HFFc6 (cell line): ENCODE measurements around the gene PRAMEF5. TPM values are rescaled to one million over a fixed set of nuclear protein-coding genes. Genes with fewer than 3 reads are reported as not detected.
A peak's percentile ranks its signal among the peaks of the same experiment; 100 is the strongest.
"Not testable (repeated sequence)": the region's sequence is repeated elsewhere in the genome, so short reads cannot be mapped to it uniquely, and the experiment has no call there.

Experiments
- DNase-seq: peaks from one replicate; pipeline ENCODE4 v3.0.0-alpha.2; 2018
- H3K27ac Mint-ChIP-seq: 2 replicates; pipeline ENCODE4 v1.8.0; 2020; ENCODE audit warnings: mild to moderate bottlenecking, mixed read lengths
- H3K27me3 Mint-ChIP-seq: 2 replicates; pipeline ENCODE4 v1.8.0; 2021; ENCODE audit warnings: mild to moderate bottlenecking, moderate library complexity, mixed read lengths; ENCODE audit not compliant: insufficient read depth
- H3K36me3 Mint-ChIP-seq: 2 replicates; pipeline ENCODE4 v1.8.0; 2021; ENCODE audit warnings: low read depth, mixed read lengths
- H3K4me1 Mint-ChIP-seq: 2 replicates; pipeline ENCODE4 v1.8.0; 2020; ENCODE audit warnings: low read depth, mixed read lengths
- H3K4me3 Mint-ChIP-seq: 2 replicates; pipeline ENCODE4 v1.8.0; 2020; ENCODE audit warnings: mild to moderate bottlenecking, moderate library complexity, mixed read lengths
- H3K9me3 Mint-ChIP-seq: 2 replicates; pipeline ENCODE4 v1.8.0; 2020; ENCODE audit warnings: mild to moderate bottlenecking, mixed read lengths
- CTCF ChIP-seq: fragments of 200-600 bp; sonication (generic); IDR thresholded peaks from 2 replicates; pipeline ENCODE4 v1.5.0; 2021; ENCODE audit warnings: antibody characterized with exemption, mild to moderate bottlenecking
- long read RNA-seq: library from polyadenylated mRNA; unstranded; transcript quantifications from one replicate; pipeline ENCODE4 v2.0.0, GENCODE V29; 2019
- total RNA-seq, 6 experiments: library from RNA; stranded (reverse); fragmentation: NEBNext Ultra II Directional; extraction: Animal tissue kit (Norgen Biotek cat#: 25700); gene quantifications; 2 replicates in 1 of 6; 3 replicates in 5 of 6; pipeline ENCODE4 v1.2.3, GENCODE V29; 2021

The PRAMEF5 gene
- total RNA-seq = not detected
- long read RNA-seq = 0 reads

- not testable (repeated sequence) for H3K4me1 Mint-ChIP-seq, DNase-seq, H3K36me3 Mint-ChIP-seq, H3K27me3 Mint-ChIP-seq, H3K4me3 Mint-ChIP-seq, H3K9me3 Mint-ChIP-seq, H3K27ac Mint-ChIP-seq
Measured at GRCh38 chr1:13253898-13254297, at the start of gene PRAMEF5. TSS of gene PRAMEF5 (plus strand) at chr1:13254198. CDS start at chr1:13259269, 5,071 bp downstream.

GRCh38 chr1:13208712-13209111, 45.3 kb upstream of the PRAMEF5 start:
- not testable (repeated sequence) for H3K4me3 Mint-ChIP-seq, H3K27ac Mint-ChIP-seq, H3K36me3 Mint-ChIP-seq, H3K4me1 Mint-ChIP-seq, H3K9me3 Mint-ChIP-seq, DNase-seq, H3K27me3 Mint-ChIP-seq

GRCh38 chr1:13216619-13217018, 37.4 kb upstream of the PRAMEF5 start:
- not testable (repeated sequence) for H3K27me3 Mint-ChIP-seq, DNase-seq, H3K4me3 Mint-ChIP-seq, H3K36me3 Mint-ChIP-seq, H3K4me1 Mint-ChIP-seq, H3K27ac Mint-ChIP-seq, H3K9me3 Mint-ChIP-seq

GRCh38 chr1:13219203-13219602, 34.8 kb upstream of the PRAMEF5 start:
- H3K36me3 Mint-ChIP-seq, H3K4me3 Mint-ChIP-seq, H3K9me3 Mint-ChIP-seq: not testable (repeated sequence)

GRCh38 chr1:13222788-13223187, 31.2 kb upstream of the PRAMEF5 start:
- H3K27me3 Mint-ChIP-seq, H3K4me3 Mint-ChIP-seq, H3K36me3 Mint-ChIP-seq, H3K27ac Mint-ChIP-seq, DNase-seq, H3K4me1 Mint-ChIP-seq: not testable (repeated sequence)
- peaks cover 26% of the 10 kb centered on the region for H3K9me3 Mint-ChIP-seq

More at GRCh38 chr1:13219203-13219602, 34.8 kb upstream of the PRAMEF5 start:
- H3K4me1 Mint-ChIP-seq, H3K27ac Mint-ChIP-seq, H3K27me3 Mint-ChIP-seq, DNase-seq: not testable (repeated sequence)

GRCh38 chr1:13224480-13225060, 29.4 kb upstream of the PRAMEF5 start:
- no peak for TF ChIP-seq CTCF
- peaks cover 5% of the 10 kb centered on the region for H3K36me3 Mint-ChIP-seq
- DNase-seq = no peak
- peaks cover 2% of the 10 kb centered on the region for H3K27me3 Mint-ChIP-seq
- H3K4me1 Mint-ChIP-seq = no peaks in the 10 kb centered on the region
- no peak overlapping the region for H3K4me3 Mint-ChIP-seq
- H3K9me3 Mint-ChIP-seq = peaks cover 41% of the 10 kb centered on the region
- no peak overlapping the region for H3K27ac Mint-ChIP-seq

- not testable (repeated sequence) for H3K4me3 Mint-ChIP-seq, H3K27ac Mint-ChIP-seq, H3K4me1 Mint-ChIP-seq, H3K36me3 Mint-ChIP-seq, H3K27me3 Mint-ChIP-seq, DNase-seq
- peaks cover 50% of the 10 kb centered on the region for H3K9me3 Mint-ChIP-seq
Measured at GRCh38 chr1:13225675-13226204, 28.3 kb upstream of the PRAMEF5 start, which contains the start of gene PRAMEF18. TSS of gene PRAMEF18 (minus strand) at chr1:13226154. CDS start at chr1:13226106, 48 bp downstream.

- not testable (repeated sequence) for H3K27me3 Mint-ChIP-seq, DNase-seq, H3K4me3 Mint-ChIP-seq, H3K27ac Mint-ChIP-seq, H3K36me3 Mint-ChIP-seq, H3K4me1 Mint-ChIP-seq
- peaks cover 62% of the 10 kb centered on the region for H3K9me3 Mint-ChIP-seq
Measured at GRCh38 chr1:13227271-13228055, 26.5 kb upstream of the PRAMEF5 start.

GRCh38 chr1:13228343-13228781, 25.6 kb upstream of the PRAMEF5 start:
- peaks cover 71% of the 10 kb centered on the region for H3K9me3 Mint-ChIP-seq
- peaks cover 5% of the 10 kb centered on the region for H3K36me3 Mint-ChIP-seq
- H3K4me3 Mint-ChIP-seq = no peak overlapping the region
- no peak overlapping the region for H3K27ac Mint-ChIP-seq
- no peaks in the 10 kb centered on the region for H3K4me1 Mint-ChIP-seq
- H3K27me3 Mint-ChIP-seq = peaks cover 2% of the 10 kb centered on the region
- DNase-seq = no peak
- TF ChIP-seq CTCF = peak; percentile 38; the same call in 1 of the 2 replicates

GRCh38 chr1:13230096-13230495, 23.9 kb upstream of the PRAMEF5 start:
- peaks cover 76% of the 10 kb centered on the region for H3K9me3 Mint-ChIP-seq
- not testable (repeated sequence) for H3K27ac Mint-ChIP-seq, H3K4me3 Mint-ChIP-seq, DNase-seq, H3K4me1 Mint-ChIP-seq, H3K27me3 Mint-ChIP-seq
- H3K36me3 Mint-ChIP-seq = peaks cover 13% of the 10 kb centered on the region

GRCh38 chr1:13230601-13231000, 23.4 kb upstream of the PRAMEF5 start:
- not testable (repeated sequence) for H3K27ac Mint-ChIP-seq, DNase-seq

More at GRCh38 chr1:13230601-13231000, 23.4 kb upstream of the PRAMEF5 start:
- peaks cover 13% of the 10 kb centered on the region for H3K36me3 Mint-ChIP-seq
- H3K4me1 Mint-ChIP-seq, H3K4me3 Mint-ChIP-seq, H3K27me3 Mint-ChIP-seq: not testable (repeated sequence)
- peaks cover 75% of the 10 kb centered on the region for H3K9me3 Mint-ChIP-seq
